ENCODE data around the gene ZNF600.
"Not testable (repeated sequence)": the region's sequence is repeated elsewhere in the genome, so short reads cannot be mapped to it uniquely, and the experiment has no call there.

The ZNF600 gene

DNA sequence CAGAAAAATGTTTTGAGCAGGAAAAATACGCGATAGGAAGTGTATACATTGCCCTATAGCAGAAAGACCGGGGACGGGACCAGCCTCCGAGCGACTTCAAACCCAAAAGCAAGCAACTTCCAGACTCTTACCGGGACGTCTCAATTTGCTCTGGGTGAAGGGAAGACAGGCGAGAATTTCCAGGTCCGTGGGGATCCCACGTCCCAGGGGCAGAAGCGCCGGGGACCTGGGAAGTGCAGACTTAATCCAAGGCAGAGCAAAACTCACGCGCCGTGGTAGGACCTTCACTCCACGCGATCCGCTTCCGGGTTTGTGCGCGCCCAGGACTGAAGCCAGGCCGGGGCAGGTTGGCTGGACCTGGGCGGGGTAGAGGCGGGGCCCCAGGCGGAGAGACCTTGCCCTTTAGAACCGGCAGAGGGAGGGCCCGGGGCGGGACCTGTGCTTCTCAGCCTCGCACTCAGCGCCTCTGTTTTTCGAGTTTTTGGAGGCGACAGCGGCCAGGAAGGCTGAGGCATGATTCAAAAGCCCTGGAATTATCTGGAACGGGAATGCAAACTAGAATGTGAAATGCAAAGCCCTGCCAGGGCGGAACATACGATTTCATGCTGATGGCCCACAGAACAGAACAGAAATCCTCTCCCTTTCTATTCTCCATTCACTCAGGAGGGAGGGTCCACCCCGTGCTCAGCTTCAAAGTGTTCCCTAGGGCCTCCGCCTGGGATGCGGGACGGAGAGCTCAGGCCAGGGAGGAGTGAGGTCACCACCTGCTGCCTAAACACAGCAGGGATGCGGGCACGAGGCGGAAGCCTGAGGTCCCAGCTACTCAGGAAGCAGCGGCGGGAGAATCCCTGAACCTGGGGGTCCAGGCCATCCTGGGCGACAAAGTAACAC is at the start of gene ZNF600:
ZNF600 (minus strand) TSS at position 328 of the 891 bp plus-strand sequence. CDS start 7,903 bp downstream, outside the sequence.
- Mint-ChIP-seq H3K4me3 (peak within 1 kb of the TSS; percentile 85), H3K36me3 (peaks cover 24% of the 10 kb centered on the region), H3K27ac (peak within 1 kb of the TSS; percentile 73), H3K4me1 (peaks cover 22% of the 10 kb centered on the region), H3K9me3 (peaks cover 18% of the 10 kb centered on the region)
- not testable (repeated sequence) for H3K27me3 Mint-ChIP-seq

DNA sequence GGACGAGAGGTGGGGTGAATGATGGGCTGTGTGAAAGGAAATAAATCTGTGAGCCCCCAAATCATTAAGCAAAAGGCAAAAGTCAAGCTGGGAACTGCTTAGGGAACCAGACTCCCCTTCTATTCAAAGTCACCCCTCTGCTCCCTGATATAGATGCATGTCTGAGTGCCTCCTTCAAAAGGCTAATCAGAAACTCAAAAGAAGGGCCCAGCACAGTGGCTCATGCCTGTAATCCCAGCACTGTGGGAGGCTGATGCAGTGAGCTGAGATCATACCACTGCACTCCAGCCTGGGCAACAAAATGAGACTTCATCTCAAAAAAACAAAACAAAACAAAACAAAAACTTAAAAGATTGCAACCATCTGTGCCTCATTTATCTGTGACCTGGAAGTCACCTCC is 47.7 kb upstream of the ZNF600 start:
- not testable (repeated sequence) for H3K4me1 Mint-ChIP-seq, H3K4me3 Mint-ChIP-seq, H3K27me3 Mint-ChIP-seq, H3K27ac Mint-ChIP-seq
- H3K9me3 Mint-ChIP-seq: peaks cover 20% of the 10 kb centered on the region
- peaks cover 30% of the 10 kb centered on the region for H3K36me3 Mint-ChIP-seq

DNA sequence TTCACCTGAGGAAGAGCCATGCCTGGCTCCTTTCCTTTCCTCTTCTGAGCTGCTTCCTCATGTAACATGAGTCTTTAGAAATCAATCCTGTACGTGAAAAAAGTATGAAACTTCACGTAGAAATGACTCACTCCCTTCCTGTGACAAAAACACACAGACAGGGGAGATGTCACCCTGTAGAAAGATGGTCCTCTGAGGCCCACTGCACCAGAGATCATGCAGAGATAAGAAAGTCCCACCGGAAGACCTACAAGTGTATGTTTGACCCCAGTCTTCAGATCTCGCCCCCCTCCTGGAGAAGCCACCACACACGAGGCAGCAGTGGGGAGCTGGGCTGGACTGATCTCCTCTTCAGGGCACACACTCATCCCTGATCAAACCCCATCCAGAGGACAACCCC is 47.0 kb upstream of the ZNF600 start:
- not testable (repeated sequence) for H3K27ac Mint-ChIP-seq, H3K27me3 Mint-ChIP-seq, H3K4me1 Mint-ChIP-seq, H3K4me3 Mint-ChIP-seq
- Mint-ChIP-seq H3K9me3 (peaks cover 20% of the 10 kb centered on the region), H3K36me3 (peaks cover 29% of the 10 kb centered on the region)

DNA sequence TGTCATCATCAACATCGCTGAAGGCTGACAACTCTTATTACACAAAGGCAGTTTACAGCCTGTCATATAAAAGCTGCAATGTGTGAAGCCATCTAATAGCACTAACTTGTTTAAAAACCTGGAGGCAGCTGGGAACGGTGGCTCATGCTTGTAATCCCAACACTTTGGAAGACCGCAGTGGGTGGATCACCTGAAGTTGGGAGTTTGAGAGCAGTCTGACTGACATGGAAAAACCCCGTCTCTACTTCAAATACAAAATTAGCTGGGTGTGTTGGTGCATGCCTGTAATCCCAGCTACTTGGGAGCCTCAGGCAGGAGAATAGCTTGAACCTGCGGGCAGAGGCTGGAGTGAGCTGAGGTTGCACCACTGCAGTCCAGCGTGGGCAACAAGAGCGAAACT is 43.3 kb upstream of the ZNF600 start:
- not testable (repeated sequence) for H3K27me3 Mint-ChIP-seq
- peaks cover 14% of the 10 kb centered on the region for H3K36me3 Mint-ChIP-seq

DNA sequence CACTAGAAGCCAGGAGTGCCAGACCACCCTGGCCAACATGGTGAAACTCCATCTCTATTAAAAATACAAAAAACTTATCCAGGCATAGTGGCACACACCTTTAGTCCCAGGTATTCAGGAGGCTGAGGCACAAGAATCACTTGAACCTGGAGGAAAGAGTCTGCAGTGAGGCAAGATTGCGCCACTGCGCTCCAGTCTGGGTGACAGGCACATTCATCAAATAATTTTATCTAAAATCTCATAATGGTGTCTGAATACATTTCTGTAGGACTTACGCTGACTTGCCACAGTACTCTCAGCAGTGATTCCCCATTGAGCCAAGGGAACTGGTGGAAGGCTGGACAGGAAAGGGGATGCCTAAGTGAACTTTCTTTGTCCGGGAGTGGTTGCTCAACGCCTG is 39.2 kb upstream of the ZNF600 start:
- no peaks in the 10 kb centered on the region for H3K27me3 Mint-ChIP-seq
- no peak overlapping the region for H3K4me3 Mint-ChIP-seq
- peaks cover 7% of the 10 kb centered on the region for H3K4me1 Mint-ChIP-seq
- H3K27ac Mint-ChIP-seq: no peak overlapping the region
- peaks cover 8% of the 10 kb centered on the region for H3K36me3 Mint-ChIP-seq
- peaks cover 10% of the 10 kb centered on the region for H3K9me3 Mint-ChIP-seq

More for the DNA sequence above, 43.3 kb upstream of the ZNF600 start:
- not testable (repeated sequence) for H3K4me3 Mint-ChIP-seq, H3K4me1 Mint-ChIP-seq, H3K27ac Mint-ChIP-seq
- H3K9me3 Mint-ChIP-seq: peaks cover 14% of the 10 kb centered on the region

DNA sequence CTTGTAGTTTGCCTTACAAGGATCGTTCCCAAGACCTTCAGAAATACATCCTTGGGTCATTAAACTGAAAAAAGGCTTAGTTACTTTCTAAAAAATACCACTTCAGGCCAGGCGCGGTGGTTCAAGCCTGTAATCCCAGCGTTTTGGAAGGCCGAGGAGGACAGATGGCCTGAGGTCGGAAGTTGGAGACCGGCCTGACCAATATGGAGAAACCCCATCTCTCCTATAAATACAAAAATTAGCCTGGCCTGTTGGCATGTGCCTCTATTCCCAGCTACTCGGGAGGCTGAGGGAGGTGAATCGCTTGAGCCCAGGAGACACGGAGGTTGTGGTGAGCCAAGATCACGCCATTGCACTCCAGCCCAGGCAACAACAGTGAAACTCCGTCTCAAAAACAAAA is 37.1 kb upstream of the ZNF600 start:
- no peak overlapping the region for H3K27ac Mint-ChIP-seq
- peaks cover 13% of the 10 kb centered on the region for H3K36me3 Mint-ChIP-seq

DNA sequence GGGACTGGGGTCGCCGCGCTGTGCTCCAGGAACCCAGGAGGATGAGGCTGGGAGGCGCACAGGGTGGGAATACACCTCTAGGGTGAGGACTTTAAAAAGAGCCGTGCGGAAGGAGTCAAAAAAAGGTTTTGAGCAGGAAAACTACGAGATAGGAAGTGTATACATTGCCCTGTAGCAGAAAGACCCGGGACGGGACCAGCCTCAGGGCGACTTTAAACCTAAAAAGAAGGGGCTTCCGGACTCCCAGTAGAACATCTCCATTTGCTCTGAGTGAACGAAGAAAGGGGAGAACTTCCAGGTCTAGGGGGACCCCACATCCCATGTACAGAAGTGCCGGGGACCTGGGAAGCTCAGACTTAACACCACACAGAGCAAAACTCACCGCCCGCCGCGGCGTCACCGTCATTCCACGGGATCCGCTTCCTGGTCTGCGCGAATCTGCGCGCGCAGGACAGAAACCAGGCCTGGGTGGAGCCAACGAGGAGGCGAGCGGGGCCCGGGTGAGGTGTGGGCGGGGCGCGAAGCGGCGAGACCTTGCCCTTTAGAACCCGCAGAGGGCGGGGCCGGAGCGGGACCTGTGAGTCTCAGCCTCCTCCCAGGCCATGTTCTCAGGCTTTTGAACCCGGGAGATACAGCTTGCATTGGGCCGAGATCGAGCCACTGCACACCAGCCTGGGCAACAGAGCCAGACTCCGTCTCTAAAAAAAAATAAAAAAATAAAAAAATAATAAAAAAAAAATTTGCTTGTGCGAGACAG is 34.8 kb upstream of the ZNF600 start, which contains the start of gene ZNF28:
ZNF28 (minus strand) TSS at position 430 of the 757 bp plus-strand sequence. CDS start 3,675 bp downstream, outside the sequence.
- peak within 1 kb of the TSS; percentile 96 for H3K4me3 Mint-ChIP-seq

More for the DNA sequence above, 37.1 kb upstream of the ZNF600 start:
- H3K4me1 Mint-ChIP-seq: peaks cover 16% of the 10 kb centered on the region
- no peak overlapping the region for H3K4me3 Mint-ChIP-seq
- H3K27me3 Mint-ChIP-seq: no peaks in the 10 kb centered on the region
- peaks cover 9% of the 10 kb centered on the region for H3K9me3 Mint-ChIP-seq

DNA sequence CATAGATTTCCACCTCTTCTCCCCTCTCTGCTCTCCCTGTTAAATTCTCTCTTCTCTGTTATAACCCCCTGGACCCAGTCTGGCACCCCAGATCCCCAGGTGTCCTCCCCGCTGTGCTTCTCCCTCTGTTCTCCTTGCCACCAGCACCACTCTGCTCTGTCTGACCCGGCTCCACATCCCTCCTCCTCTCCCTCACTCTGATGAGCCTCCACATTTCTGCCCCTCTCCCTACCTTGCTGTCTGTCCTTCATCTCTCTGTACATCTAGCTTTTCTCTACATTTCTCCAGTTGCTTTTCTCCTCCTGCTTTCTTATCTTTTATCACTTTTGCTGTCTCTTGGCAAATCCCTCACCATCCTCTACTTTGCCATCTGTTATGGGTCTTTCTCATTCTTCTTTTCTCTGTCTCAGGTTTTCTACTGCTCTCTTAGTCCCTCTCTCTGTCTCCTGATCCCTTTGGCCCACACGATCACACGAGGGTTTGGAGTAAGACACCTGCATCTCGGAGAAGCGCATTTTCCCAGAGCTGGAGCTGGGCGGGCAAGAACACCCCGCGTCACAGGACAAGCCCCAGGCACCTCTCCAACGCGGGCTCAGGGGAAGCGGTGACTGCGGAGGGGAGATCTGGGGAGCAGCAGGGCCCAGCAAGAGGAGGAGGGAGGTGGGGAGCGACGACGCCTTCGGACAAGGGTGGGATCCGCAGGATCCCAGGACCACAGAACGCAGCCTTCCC is 34.0 kb upstream of the ZNF600 start:
- Mint-ChIP-seq H3K4me1 (peaks cover 21% of the 10 kb centered on the region), H3K36me3 (peaks cover 31% of the 10 kb centered on the region), H3K9me3 (peaks cover 13% of the 10 kb centered on the region), H3K4me3 (peak overlapping the region; percentile 96), H3K27ac (peak overlapping the region; percentile 76)
- H3K27me3 Mint-ChIP-seq: not testable (repeated sequence)

More for the DNA sequence above, 34.8 kb upstream of the ZNF600 start, which contains the start of gene ZNF28:
- Mint-ChIP-seq H3K36me3 (peaks cover 29% of the 10 kb centered on the region), H3K9me3 (peaks cover 13% of the 10 kb centered on the region), H3K4me1 (peaks cover 21% of the 10 kb centered on the region), H3K27ac (peak within 1 kb of the TSS; percentile 76)
- H3K27me3 Mint-ChIP-seq: not testable (repeated sequence)

DNA sequence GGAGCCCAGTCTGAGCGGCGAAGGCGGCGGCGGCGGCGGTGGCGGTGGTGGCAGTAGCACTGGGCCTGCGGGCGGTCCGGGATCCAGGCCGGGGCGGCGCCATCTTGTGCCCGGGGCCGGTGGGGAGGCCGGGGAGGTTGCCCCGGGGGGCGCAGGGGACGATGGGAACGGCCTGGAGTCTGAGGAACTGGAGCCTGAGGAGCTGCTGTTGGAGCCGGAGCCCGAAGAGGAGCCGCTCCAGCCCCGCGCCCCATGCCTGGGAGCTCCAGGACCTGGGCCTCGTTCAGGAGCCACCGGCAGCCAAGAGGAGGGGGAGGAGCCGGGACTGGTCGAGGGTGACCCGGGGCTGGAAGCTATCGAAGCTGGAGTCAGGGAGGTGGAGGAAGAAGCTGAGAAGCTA is 23.2 kb upstream of the ZNF600 start:
- H3K4me1 Mint-ChIP-seq: no peaks in the 10 kb centered on the region
- H3K4me3 Mint-ChIP-seq: no peak overlapping the region
- H3K27ac Mint-ChIP-seq: no peak overlapping the region
- H3K9me3 Mint-ChIP-seq: no peaks in the 10 kb centered on the region
- peaks cover 38% of the 10 kb centered on the region for H3K36me3 Mint-ChIP-seq
- H3K27me3 Mint-ChIP-seq: no peaks in the 10 kb centered on the region

DNA sequence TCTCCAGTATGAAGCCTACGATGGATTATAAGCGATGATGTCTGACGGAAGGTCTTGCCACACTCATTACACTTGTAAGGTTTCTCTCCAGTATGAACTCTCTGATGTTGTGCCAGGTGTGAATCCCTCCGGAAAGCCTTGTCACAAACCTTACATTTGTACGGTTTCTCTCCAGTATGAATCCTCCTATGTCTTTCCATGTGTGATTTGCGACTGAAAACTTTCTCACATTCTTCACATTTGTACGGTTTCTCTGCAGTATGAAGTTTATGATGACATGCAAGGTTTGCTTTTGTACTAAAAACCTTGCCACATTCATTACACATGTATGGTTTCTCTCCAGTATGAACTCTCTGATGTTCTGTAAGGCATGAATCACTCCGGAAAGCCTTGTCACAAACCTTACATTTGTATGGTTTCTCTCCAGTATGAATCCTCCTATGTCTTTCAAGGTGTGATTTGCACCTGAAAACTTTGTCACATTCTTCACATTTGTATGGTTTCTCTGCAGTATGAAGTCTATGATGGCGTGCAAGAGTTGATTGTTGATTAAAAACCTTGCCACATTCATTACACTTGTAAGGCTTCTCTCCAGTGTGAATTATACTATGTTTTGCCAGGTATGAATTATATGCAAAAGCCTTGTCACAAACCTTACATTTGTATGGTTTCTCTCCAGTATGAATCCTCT is 13.5 kb upstream of the ZNF600 start:
- H3K36me3 Mint-ChIP-seq: peaks cover 68% of the 10 kb centered on the region
- H3K9me3 Mint-ChIP-seq: peaks cover 13% of the 10 kb centered on the region
- not testable (repeated sequence) for H3K27ac Mint-ChIP-seq, H3K4me1 Mint-ChIP-seq, H3K4me3 Mint-ChIP-seq, H3K27me3 Mint-ChIP-seq

DNA sequence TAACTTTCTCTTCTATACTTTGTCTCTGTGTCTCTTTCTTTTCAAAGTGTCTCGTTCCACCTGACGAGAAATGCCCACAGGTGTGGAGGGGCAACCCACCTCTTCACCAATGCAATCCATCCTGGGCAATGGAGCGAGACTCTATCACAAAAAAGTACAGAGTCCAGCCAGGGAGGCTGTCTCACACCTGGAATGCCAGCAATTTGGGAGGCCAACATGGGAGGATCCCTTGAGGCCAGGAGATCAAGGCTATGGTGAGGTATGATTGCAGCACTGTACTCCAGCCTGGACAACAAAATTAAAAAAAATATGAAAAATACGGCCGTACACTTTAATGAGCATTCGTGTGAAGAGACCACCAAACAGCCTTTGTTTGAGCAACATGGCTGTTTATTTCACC is 2.8 kb upstream of the ZNF600 start:
- H3K4me1 Mint-ChIP-seq: peaks cover 22% of the 10 kb centered on the region
- H3K9me3 Mint-ChIP-seq: peaks cover 12% of the 10 kb centered on the region
- H3K27ac Mint-ChIP-seq: no peak overlapping the region
- no peaks in the 10 kb centered on the region for H3K27me3 Mint-ChIP-seq
- peaks cover 21% of the 10 kb centered on the region for H3K36me3 Mint-ChIP-seq
- no peak overlapping the region for H3K4me3 Mint-ChIP-seq

DNA sequence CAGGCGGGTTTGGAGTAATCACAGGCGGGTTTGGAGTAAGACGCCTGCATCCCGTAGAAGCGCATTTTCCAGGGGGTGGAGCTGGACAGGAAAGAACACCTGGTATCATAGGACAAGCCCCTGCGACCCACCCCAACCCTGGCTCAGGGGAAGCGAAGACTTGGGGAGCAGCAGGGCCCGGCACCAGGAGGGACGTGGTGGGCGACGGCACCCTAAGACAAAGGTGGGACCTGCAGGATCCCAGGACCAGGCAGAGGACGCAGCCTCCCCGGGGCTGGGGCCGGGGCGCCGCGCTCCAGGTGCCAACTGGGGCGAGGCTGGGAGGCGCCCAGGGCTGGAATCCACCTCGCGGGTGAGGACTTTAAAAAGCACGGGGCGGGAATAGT is 520 bp downstream of the ZNF600 start:
- Mint-ChIP-seq H3K9me3 (peaks cover 18% of the 10 kb centered on the region), H3K36me3 (peaks cover 26% of the 10 kb centered on the region), H3K4me1 (peaks cover 22% of the 10 kb centered on the region), H3K27ac (peak overlapping the region; percentile 73), H3K27me3 (no peaks in the 10 kb centered on the region), H3K4me3 (peak overlapping the region; percentile 85)

DNA sequence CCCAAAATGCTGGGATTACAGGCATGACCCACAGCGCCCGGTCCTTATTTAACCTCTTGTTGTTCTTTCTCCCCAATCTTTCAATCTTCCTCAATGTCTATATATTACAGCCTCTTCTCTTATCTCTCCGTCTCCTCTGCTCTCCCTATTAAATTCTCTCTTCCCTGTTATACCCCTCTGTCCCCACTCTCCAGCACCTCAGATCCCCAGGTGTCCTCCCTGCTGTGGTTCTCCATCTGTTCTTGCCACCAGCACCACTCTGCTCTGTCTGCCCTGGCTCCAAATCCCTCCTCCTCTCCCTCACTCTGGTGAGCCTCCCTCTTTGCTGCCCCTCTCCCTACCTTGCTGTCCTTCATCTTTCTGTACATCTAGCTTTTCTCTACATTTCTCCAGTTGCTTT is 1.1 kb downstream of the ZNF600 start:
- Mint-ChIP-seq H3K9me3 (peaks cover 18% of the 10 kb centered on the region), H3K36me3 (peaks cover 31% of the 10 kb centered on the region), H3K4me1 (peaks cover 22% of the 10 kb centered on the region), H3K27ac (peak overlapping the region; percentile 73), H3K27me3 (no peaks in the 10 kb centered on the region), H3K4me3 (peak overlapping the region; percentile 85)

DNA sequence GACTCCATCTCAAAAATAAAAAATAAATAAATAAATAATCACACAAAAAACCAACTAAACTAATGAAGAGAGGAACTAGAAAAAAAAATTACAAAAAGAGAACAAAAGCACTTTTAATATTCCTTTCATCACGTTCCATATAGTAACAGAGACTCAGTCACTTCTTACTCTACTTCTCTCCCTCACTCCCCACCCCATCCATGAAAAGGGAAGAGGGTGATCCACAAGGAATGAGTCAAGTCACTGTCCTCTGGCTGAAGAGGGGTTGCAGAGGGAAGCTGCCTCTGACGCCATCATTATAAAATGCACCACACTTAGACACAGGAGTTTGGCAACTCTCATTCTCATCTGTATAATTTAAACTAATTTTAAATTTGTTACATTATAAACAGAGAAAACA is 3.7 kb downstream of the ZNF600 start:
- Mint-ChIP-seq H3K4me1 (peaks cover 36% of the 10 kb centered on the region), H3K9me3 (peaks cover 22% of the 10 kb centered on the region)
- H3K4me3 Mint-ChIP-seq: not testable (repeated sequence)

DNA sequence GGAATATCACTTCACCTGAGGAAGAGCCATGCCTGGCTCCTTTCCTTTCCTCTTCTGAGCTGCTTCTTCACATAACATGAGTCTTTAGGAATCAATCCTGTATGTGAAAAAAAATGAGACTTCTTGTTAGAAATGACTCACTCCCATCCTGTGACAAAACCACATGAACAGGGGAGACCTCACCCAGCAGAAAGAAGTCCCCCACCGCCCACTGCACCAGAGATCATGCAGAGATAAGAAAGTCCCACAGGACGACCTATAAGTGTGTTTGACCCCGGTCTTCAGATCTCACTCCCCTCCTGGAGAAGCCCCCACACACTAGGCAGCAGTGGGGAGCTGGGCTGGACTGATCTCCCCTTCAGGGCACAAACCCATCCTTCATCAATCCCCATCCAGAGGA is 7.8 kb downstream of the ZNF600 start:
- Mint-ChIP-seq H3K27me3 (no peaks in the 10 kb centered on the region), H3K4me1 (peaks cover 16% of the 10 kb centered on the region), H3K4me3 (peak overlapping the region; percentile 39), H3K27ac (no peak overlapping the region), H3K9me3 (peaks cover 14% of the 10 kb centered on the region), H3K36me3 (peaks cover 61% of the 10 kb centered on the region)

More for the DNA sequence above, 3.7 kb downstream of the ZNF600 start:
- not testable (repeated sequence) for H3K27me3 Mint-ChIP-seq, H3K27ac Mint-ChIP-seq
- peaks cover 51% of the 10 kb centered on the region for H3K36me3 Mint-ChIP-seq
